H9 (cell line): ENCODE measurements around the gene ORMDL2. TPM values are rescaled to one million over a fixed set of nuclear protein-coding genes. Genes with fewer than 3 reads are reported as not detected.
A peak's percentile ranks its signal among the peaks of the same experiment; 100 is the strongest.

Experiments used
- DNase-seq: peaks from one replicate; pipeline ENCODE4 v3.0.0-alpha.2; 2017
- H2AFZ ChIP-seq: one replicate; pipeline ENCODE4 v1.6.1; 2013; ENCODE audit warnings: mild to moderate bottlenecking, low read length, control low read depth, moderate library complexity
- H2AK5ac ChIP-seq: 2 replicates; pipeline ENCODE4 v1.6.1; 2013; ENCODE audit warnings: low read length, control low read depth, mixed read lengths; ENCODE audit not compliant: insufficient read length
- H2BK120ac ChIP-seq: one replicate; pipeline ENCODE4 v1.6.1; 2013; ENCODE audit warnings: low read depth, mild to moderate bottlenecking, low read length, control low read depth, inconsistent platforms; ENCODE audit not compliant: poor library complexity, severe bottlenecking
- H2BK12ac ChIP-seq: 2 replicates; pipeline ENCODE4 v1.6.1; 2013; ENCODE audit warnings: low read length, control low read depth, mixed read lengths, low read depth; ENCODE audit not compliant: insufficient read length
- H2BK15ac ChIP-seq: 2 replicates; pipeline ENCODE4 v1.6.1; 2013; ENCODE audit warnings: low read depth, low read length, control low read depth
- H2BK20ac ChIP-seq: one replicate; pipeline ENCODE4 v1.6.1; 2013; ENCODE audit warnings: low read depth, mild to moderate bottlenecking, low read length, control low read depth, inconsistent platforms; ENCODE audit not compliant: poor library complexity, severe bottlenecking
- H2BK5ac ChIP-seq: 2 replicates; pipeline ENCODE4 v1.6.1; 2013; ENCODE audit warnings: low read length, control low read depth, mixed read lengths; ENCODE audit not compliant: insufficient read length
- H3K14ac ChIP-seq: 2 replicates; pipeline ENCODE4 v1.6.1; 2013; ENCODE audit warnings: low read length, control low read depth; ENCODE audit not compliant: insufficient read depth
- H3K18ac ChIP-seq: 2 replicates; pipeline ENCODE4 v1.6.1; 2013; ENCODE audit warnings: low read depth, mild to moderate bottlenecking, mixed read lengths, low read length, control low read depth; ENCODE audit not compliant: insufficient read length
- H3K23ac ChIP-seq: 2 replicates; pipeline ENCODE4 v1.6.1; 2013; ENCODE audit warnings: low read length, control low read depth, mixed read lengths, low read depth; ENCODE audit not compliant: insufficient read length
- H3K23me2 ChIP-seq: 2 replicates; pipeline ENCODE4 v1.6.1; 2013; ENCODE audit warnings: low read depth, mild to moderate bottlenecking, mixed read lengths, low read length, control low read depth; ENCODE audit not compliant: insufficient read length, poor library complexity, severe bottlenecking
- H3K27ac ChIP-seq: 2 replicates; pipeline ENCODE4 v1.5.1; 2013; ENCODE audit warnings: low read length, control low read depth, mixed read lengths, low read depth; ENCODE audit not compliant: insufficient read length
- H3K27me3 ChIP-seq: 2 replicates; pipeline ENCODE4 v1.6.1; 2013; ENCODE audit warnings: low read length, control low read depth, inconsistent platforms; ENCODE audit not compliant: insufficient read depth
- H3K4ac ChIP-seq: 2 replicates; pipeline ENCODE4 v1.6.1; 2013; ENCODE audit warnings: low read depth, mild to moderate bottlenecking, control low read depth, inconsistent platforms, low read length, moderate library complexity
- H3K4me1 ChIP-seq: 2 replicates; pipeline ENCODE4 v1.6.1; 2013; ENCODE audit warnings: low read length, control low read depth, inconsistent platforms; ENCODE audit not compliant: insufficient read depth
- H3K4me2 ChIP-seq: 2 replicates; pipeline ENCODE4 v1.6.1; 2013; ENCODE audit warnings: low read length, control low read depth, mixed read lengths; ENCODE audit not compliant: insufficient read length, insufficient read depth
- H3K56ac ChIP-seq: 2 replicates; pipeline ENCODE4 v1.6.1; 2013; ENCODE audit warnings: low read depth, mild to moderate bottlenecking, mixed read lengths, low read length, control low read depth; ENCODE audit not compliant: insufficient read length
- H3K79me1 ChIP-seq: 2 replicates; pipeline ENCODE4 v1.6.1; 2013; ENCODE audit warnings: low read depth, mild to moderate bottlenecking, moderate library complexity, low read length, control low read depth, inconsistent platforms; ENCODE audit not compliant: insufficient read depth, poor library complexity, severe bottlenecking
- H3K79me2 ChIP-seq: 2 replicates; pipeline ENCODE4 v1.6.1; 2013; ENCODE audit warnings: low read length, control low read depth, inconsistent platforms; ENCODE audit not compliant: insufficient read depth
- H3K9ac ChIP-seq: 2 replicates; pipeline ENCODE4 v1.6.1; 2013; ENCODE audit warnings: low read length, control low read depth, mixed read lengths; ENCODE audit not compliant: insufficient read length; ENCODE audit errors: extremely low read depth
- H3K9me3 ChIP-seq: one replicate; pipeline ENCODE4 v1.6.1; 2013; ENCODE audit warnings: low read depth, low read length, inconsistent platforms; ENCODE audit not compliant: control insufficient read depth
- H3T11ph ChIP-seq: one replicate; pipeline ENCODE4 v1.6.1; 2013; ENCODE audit warnings: mild to moderate bottlenecking, low read length, control low read depth, inconsistent platforms
- H4K20me1 ChIP-seq: one replicate; pipeline ENCODE4 v1.6.1; 2013; ENCODE audit not compliant: control insufficient read depth, insufficient read length, insufficient read depth
- H4K5ac ChIP-seq: 2 replicates; pipeline ENCODE4 v1.6.1; 2013; ENCODE audit warnings: low read depth, mild to moderate bottlenecking, mixed read lengths, low read length, control low read depth; ENCODE audit not compliant: insufficient read length
- H4K8ac ChIP-seq: replicated peaks from 2 replicates; pipeline ENCODE4 v1.6.1; 2013; ENCODE audit warnings: low read length, control low read depth, mixed read lengths, low read depth; ENCODE audit not compliant: insufficient read length
- H4K91ac ChIP-seq: 2 replicates; pipeline ENCODE4 v1.6.1; 2013; ENCODE audit warnings: low read depth, mild to moderate bottlenecking, moderate library complexity, mixed read lengths, low read length, control low read depth; ENCODE audit not compliant: insufficient read length
- H3K27ac Mint-ChIP-seq, 3 experiments: 2 replicates in 2 of 3; 3 replicates in 1 of 3; pipeline ENCODE4 v1.8.0; 2020 to 2021; ENCODE audit warnings: mixed read lengths in 3 of 3, mild to moderate bottlenecking in 1 of 3, moderate library complexity in 1 of 3
- H3K27me3 Mint-ChIP-seq: 2 replicates; pipeline ENCODE4 v1.8.0; 2021; ENCODE audit warnings: low read depth, mild to moderate bottlenecking, moderate library complexity, mixed read lengths
- H3K36me3 Mint-ChIP-seq, 3 experiments: 2 replicates in 2 of 3; 3 replicates in 1 of 3; pipeline ENCODE4 v1.8.0; 2020 to 2021; ENCODE audit warnings: low read depth in 3 of 3, mixed read lengths in 3 of 3; ENCODE audit not compliant: insufficient read depth in 1 of 3
- H3K4me1 Mint-ChIP-seq, 2 experiments: 2 replicates each; pipeline ENCODE4 v1.8.0; 2020; ENCODE audit warnings: mixed read lengths in 2 of 2
- H3K4me3 Mint-ChIP-seq, 2 experiments: 2 replicates in 1 of 2; 3 replicates in 1 of 2; pipeline ENCODE4 v1.8.0; 2020 to 2021; ENCODE audit warnings: mild to moderate bottlenecking in 2 of 2, mixed read lengths in 2 of 2, moderate library complexity in 1 of 2
- H3K9me3 Mint-ChIP-seq, 2 experiments: 2 replicates in 1 of 2; 3 replicates in 1 of 2; pipeline ENCODE4 v1.8.0; 2020; ENCODE audit warnings: mild to moderate bottlenecking in 2 of 2, mixed read lengths in 2 of 2, moderate library complexity in 1 of 2
- WGBS: extraction: QIAGEN DNeasy Blood & Tissue Kit; methylation state at CpG from one replicate; pipeline ENCODE4 v1.1.7; 2013; ENCODE audit warnings: missing lambda C conversion rate, low lambda C conversion rate, mixed read lengths; ENCODE audit not compliant: insufficient read length; ENCODE audit errors: extremely low coverage; 5-methylcytosine and 5-hydroxymethylcytosine counted together
- total RNA-seq: library from RNA; stranded (reverse); gene quantifications from 2 replicates; pipeline ENCODE4 v1.2.1, GENCODE V29; 2021
- TF ChIP-seq, protein P1 (sequence below): fragments of 200-600 bp; sonication (generic); conservative IDR thresholded peaks from 3 replicates; pipeline ENCODE4 v1.8.0; 2021; ENCODE audit warnings: antibody characterized with exemption, mild to moderate bottlenecking

ORMDL2 gene
- total RNA-seq, 1 experiment from 2014 or later: 51.3 TPM

GRCh38 chr12:55839345-55840140, 21.7 kb downstream of the ORMDL2 start:
- Histone ChIP-seq H3K18ac (no peak overlapping the region), H2BK5ac (no peak overlapping the region), H2BK12ac (no peak overlapping the region), H2AK5ac (no peak overlapping the region), H3K79me2 (no peaks in the 10 kb centered on the region), H4K91ac (no peak overlapping the region), H3K56ac (no peak overlapping the region), H2AFZ (no peak overlapping the region), H3K23ac (no peak overlapping the region), H4K8ac (no peak overlapping the region), H3K9me3 (no peaks in the 10 kb centered on the region), H3K14ac (no peak overlapping the region), H3K27ac (no peak overlapping the region), H4K20me1 (peaks cover 3% of the 10 kb centered on the region), H3K4me1 (no peaks in the 10 kb centered on the region; the same call in 1 of the 2 replicates), H3K79me1 (no peaks in the 10 kb centered on the region), H2BK120ac (no peak overlapping the region), H3K27me3 (no peaks in the 10 kb centered on the region), H3T11ph (no peak overlapping the region), H2BK15ac (no peak overlapping the region), H3K9ac (no peak overlapping the region), H4K5ac (no peak overlapping the region), H3K4ac (no peak overlapping the region), H3K4me2 (no peak overlapping the region), H3K23me2 (no peaks in the 10 kb centered on the region), H2BK20ac (no peak overlapping the region)
- Mint-ChIP-seq H3K4me1 (peaks cover 21 to 23% of the 10 kb centered on the region in 2 experiments), H3K27me3 (peaks cover 2% of the 10 kb centered on the region; the same call in 1 of the 2 replicates), H3K9me3 (no peaks in the 10 kb centered on the region), H3K27ac (peak overlapping the region in 1 of 3 experiments; percentile 78; a peak in 2 of 7 replicates), H3K4me3 (no peak overlapping the region), H3K36me3 (peaks cover 0 to 2% (median 0%) of the 10 kb centered on the region in 3 experiments; a peak in 1 of 7 replicates)
- TF ChIP-seq, protein P1, sequence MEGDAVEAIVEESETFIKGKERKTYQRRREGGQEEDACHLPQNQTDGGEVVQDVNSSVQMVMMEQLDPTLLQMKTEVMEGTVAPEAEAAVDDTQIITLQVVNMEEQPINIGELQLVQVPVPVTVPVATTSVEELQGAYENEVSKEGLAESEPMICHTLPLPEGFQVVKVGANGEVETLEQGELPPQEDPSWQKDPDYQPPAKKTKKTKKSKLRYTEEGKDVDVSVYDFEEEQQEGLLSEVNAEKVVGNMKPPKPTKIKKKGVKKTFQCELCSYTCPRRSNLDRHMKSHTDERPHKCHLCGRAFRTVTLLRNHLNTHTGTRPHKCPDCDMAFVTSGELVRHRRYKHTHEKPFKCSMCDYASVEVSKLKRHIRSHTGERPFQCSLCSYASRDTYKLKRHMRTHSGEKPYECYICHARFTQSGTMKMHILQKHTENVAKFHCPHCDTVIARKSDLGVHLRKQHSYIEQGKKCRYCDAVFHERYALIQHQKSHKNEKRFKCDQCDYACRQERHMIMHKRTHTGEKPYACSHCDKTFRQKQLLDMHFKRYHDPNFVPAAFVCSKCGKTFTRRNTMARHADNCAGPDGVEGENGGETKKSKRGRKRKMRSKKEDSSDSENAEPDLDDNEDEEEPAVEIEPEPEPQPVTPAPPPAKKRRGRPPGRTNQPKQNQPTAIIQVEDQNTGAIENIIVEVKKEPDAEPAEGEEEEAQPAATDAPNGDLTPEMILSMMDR: no peak
- no CpG with 5 or more reads among the region's 11 CpGs for WGBS
- no peak for DNase-seq
